Natural killer cell treated with Interleukin-12 subunit alpha and Interleukin-12 subunit beta and Interleukin-15 and Interleukin-18, amount 100 ng/mL, for 72 hours (primary cell): ENCODE data around the gene MTMR3. TPM values are rescaled to one million over a fixed set of nuclear protein-coding genes. Genes with fewer than 3 reads are reported as not detected.
"Not testable (repeated sequence)": the region's sequence is repeated elsewhere in the genome, so short reads cannot be mapped to it uniquely, and the experiment has no call there.

ENCODE experiments used
- ATAC-seq, 2 donors: fragments of 150-1000 bp; cut with Tn5 transposase in 1 of 2; sonication (Bioruptor Pico), chemical (Tn5 transposase) in 1 of 2; 2 replicates each; pipeline ENCODE4 v1.10.0; 2021
- DNase-seq: peaks from one replicate; pipeline ENCODE4 v3.0.0; 2022; ENCODE audit warnings: low spot score
- H3K27ac Mint-ChIP-seq, 2 donors: 1 replicate in 1 of 2; 2 replicates in 1 of 2; pipeline ENCODE4 v1.8.0; 2022; ENCODE audit warnings: mixed read lengths in 2 of 2, mild to moderate bottlenecking in 1 of 2, moderate library complexity in 1 of 2
- H3K27me3 Mint-ChIP-seq, 2 donors: 1 replicate in 1 of 2; 2 replicates in 1 of 2; pipeline ENCODE4 v1.8.0; 2022; ENCODE audit warnings: mixed read lengths in 2 of 2
- H3K36me3 Mint-ChIP-seq: one replicate; pipeline ENCODE4 v1.8.0; 2022; ENCODE audit warnings: mixed read lengths
- H3K4me1 Mint-ChIP-seq, 2 donors: 1 replicate in 1 of 2; 2 replicates in 1 of 2; pipeline ENCODE4 v1.8.0; 2022; ENCODE audit warnings: low read depth in 2 of 2, mixed read lengths in 2 of 2, mild to moderate bottlenecking in 1 of 2
- H3K4me3 Mint-ChIP-seq: one replicate; pipeline ENCODE4 v1.8.0; 2022; ENCODE audit warnings: mixed read lengths
- H3K9me3 Mint-ChIP-seq: 2 replicates; pipeline ENCODE4 v1.8.0; 2022; ENCODE audit warnings: mixed read lengths
- total RNA-seq, 2 donors: library from RNA; stranded (reverse); gene quantifications; one replicate each; pipeline ENCODE4 v1.2.3, GENCODE V29; 2022

MTMR3 gene
- total RNA-seq, 2 donors from 2014 or later = 33.9 to 38.3 TPM

- no peak overlapping the region for H3K27ac Mint-ChIP-seq
- DNase-seq (no peak), ATAC-seq (no peak)
- peaks cover 0 to 9% of the 10 kb centered on the region in 2 donors for H3K4me1 Mint-ChIP-seq
- H3K36me3 Mint-ChIP-seq = no peaks in the 10 kb centered on the region
- no peaks in the 10 kb centered on the region for H3K9me3 Mint-ChIP-seq
- H3K27me3 Mint-ChIP-seq = no peaks in the 10 kb centered on the region
- no peak overlapping the region for H3K4me3 Mint-ChIP-seq
Measured at GRCh38 chr22:29973269-29973668, 90.3 kb downstream of the MTMR3 start.

GRCh38 chr22:29973680-29974079, 90.7 kb downstream of the MTMR3 start:
- DNase-seq, ATAC-seq, H3K9me3 Mint-ChIP-seq, H3K4me3 Mint-ChIP-seq, H3K27me3 Mint-ChIP-seq, H3K36me3 Mint-ChIP-seq, H3K4me1 Mint-ChIP-seq, H3K27ac Mint-ChIP-seq: not testable (repeated sequence)

GRCh38 chr22:29975494-29975893, 92.5 kb downstream of the MTMR3 start:
- H3K36me3 Mint-ChIP-seq = no peaks in the 10 kb centered on the region
- H3K9me3 Mint-ChIP-seq = no peaks in the 10 kb centered on the region
- H3K27ac Mint-ChIP-seq = no peak overlapping the region
- H3K27me3 Mint-ChIP-seq = no peaks in the 10 kb centered on the region
- ATAC-seq (no peak), DNase-seq (no peak)
- no peak overlapping the region for H3K4me3 Mint-ChIP-seq
- peaks cover 0 to 4% of the 10 kb centered on the region in 2 donors for H3K4me1 Mint-ChIP-seq

GRCh38 chr22:29977107-29977506, 94.1 kb downstream of the MTMR3 start:
- H3K36me3 Mint-ChIP-seq = no peaks in the 10 kb centered on the region

GRCh38 chr22:29979777-29980321, 96.9 kb downstream of the MTMR3 start:
- Mint-ChIP-seq H3K9me3 (no peaks in the 10 kb centered on the region), H3K27ac (no peak overlapping the region), H3K27me3 (no peaks in the 10 kb centered on the region), H3K4me3 (no peak overlapping the region), H3K36me3 (no peaks in the 10 kb centered on the region), H3K4me1 (peaks cover 0 to 15% of the 10 kb centered on the region in 2 donors)
- ATAC-seq (no peak), DNase-seq (no peak)

More at GRCh38 chr22:29977107-29977506, 94.1 kb downstream of the MTMR3 start:
- Mint-ChIP-seq H3K27me3 (no peaks in the 10 kb centered on the region), H3K27ac (no peak overlapping the region), H3K4me1 (peaks cover 0 to 12% of the 10 kb centered on the region in 2 donors), H3K9me3 (no peaks in the 10 kb centered on the region), H3K4me3 (no peak overlapping the region)
- DNase-seq (no peak), ATAC-seq (no peak)

- no peak for DNase-seq
- H3K27me3 Mint-ChIP-seq = no peaks in the 10 kb centered on the region
- H3K4me1 Mint-ChIP-seq = peaks cover 0 to 18% of the 10 kb centered on the region in 2 donors
- ATAC-seq = no peak
- no peak overlapping the region for H3K4me3 Mint-ChIP-seq
- H3K27ac Mint-ChIP-seq = no peak overlapping the region
- no peaks in the 10 kb centered on the region for H3K36me3 Mint-ChIP-seq
- no peaks in the 10 kb centered on the region for H3K9me3 Mint-ChIP-seq
Measured at GRCh38 chr22:29983296-29983917, 100.4 kb downstream of the MTMR3 start.

GRCh38 chr22:29985912-29986311, 102.9 kb downstream of the MTMR3 start:
- peaks cover 0 to 10% of the 10 kb centered on the region in 2 donors for H3K4me1 Mint-ChIP-seq
- H3K9me3 Mint-ChIP-seq = no peaks in the 10 kb centered on the region
- H3K27me3 Mint-ChIP-seq = no peaks in the 10 kb centered on the region
- no peak overlapping the region for H3K4me3 Mint-ChIP-seq
- DNase-seq = no peak
- no peak for ATAC-seq
- H3K27ac Mint-ChIP-seq = no peak overlapping the region
- H3K36me3 Mint-ChIP-seq = no peaks in the 10 kb centered on the region

- DNase-seq (no peak), ATAC-seq (peak in 1 of 2 donors; percentile 49)
- peaks cover 0 to 6% of the 10 kb centered on the region in 2 donors for H3K4me1 Mint-ChIP-seq
- no peak overlapping the region for H3K27ac Mint-ChIP-seq
- no peak overlapping the region for H3K4me3 Mint-ChIP-seq
- no peaks in the 10 kb centered on the region for H3K27me3 Mint-ChIP-seq
- H3K9me3 Mint-ChIP-seq = no peaks in the 10 kb centered on the region
- H3K36me3 Mint-ChIP-seq = no peaks in the 10 kb centered on the region
Measured at GRCh38 chr22:29987137-29987536, 104.2 kb downstream of the MTMR3 start.

GRCh38 chr22:29988719-29989118, 105.7 kb downstream of the MTMR3 start:
- H3K4me3 Mint-ChIP-seq = no peak overlapping the region
- H3K9me3 Mint-ChIP-seq = no peaks in the 10 kb centered on the region
- ATAC-seq (no peak), DNase-seq (no peak)
- peaks cover 6% of the 10 kb centered on the region for H3K36me3 Mint-ChIP-seq
- peaks cover 0 to 6% of the 10 kb centered on the region in 2 donors for H3K4me1 Mint-ChIP-seq
- no peaks in the 10 kb centered on the region for H3K27me3 Mint-ChIP-seq
- H3K27ac Mint-ChIP-seq = no peak overlapping the region

- no peak overlapping the region for H3K27ac Mint-ChIP-seq
Measured at GRCh38 chr22:29989446-29989845, 106.5 kb downstream of the MTMR3 start.

GRCh38 chr22:29992341-29993275, 109.6 kb downstream of the MTMR3 start:
- no peaks in the 10 kb centered on the region for H3K27me3 Mint-ChIP-seq
- H3K4me1 Mint-ChIP-seq = peaks cover 5 to 9% of the 10 kb centered on the region in 2 donors
- no peak overlapping the region for H3K27ac Mint-ChIP-seq
- ATAC-seq (no peak), DNase-seq (no peak)
- no peak overlapping the region for H3K4me3 Mint-ChIP-seq
- peaks cover 6% of the 10 kb centered on the region for H3K36me3 Mint-ChIP-seq
- H3K9me3 Mint-ChIP-seq = no peaks in the 10 kb centered on the region

More at GRCh38 chr22:29989446-29989845, 106.5 kb downstream of the MTMR3 start:
- Mint-ChIP-seq H3K9me3 (no peaks in the 10 kb centered on the region), H3K4me3 (no peak overlapping the region), H3K4me1 (peaks cover 0 to 7% of the 10 kb centered on the region in 2 donors), H3K36me3 (peaks cover 6% of the 10 kb centered on the region), H3K27me3 (no peaks in the 10 kb centered on the region)
- DNase-seq (no peak), ATAC-seq (no peak)

- no peaks in the 10 kb centered on the region for H3K27me3 Mint-ChIP-seq
- H3K4me1 Mint-ChIP-seq = peaks cover 5 to 9% of the 10 kb centered on the region in 2 donors
- no peaks in the 10 kb centered on the region for H3K9me3 Mint-ChIP-seq
- peak; percentile 61 to 77 for ATAC-seq
- no peak for DNase-seq
- H3K4me3 Mint-ChIP-seq = no peak overlapping the region
- H3K27ac Mint-ChIP-seq = peak overlapping the region; percentile 27 to 87
- H3K36me3 Mint-ChIP-seq = peaks cover 6% of the 10 kb centered on the region
Measured at GRCh38 chr22:29994027-29994715, 111.2 kb downstream of the MTMR3 start.

GRCh38 chr22:29994943-29995342, 112.0 kb downstream of the MTMR3 start:
- Mint-ChIP-seq H3K36me3 (peaks cover 6% of the 10 kb centered on the region), H3K9me3 (no peaks in the 10 kb centered on the region), H3K4me3 (no peak overlapping the region), H3K27me3 (no peaks in the 10 kb centered on the region), H3K27ac (peak overlapping the region; percentile 27 to 87), H3K4me1 (peaks cover 5 to 9% of the 10 kb centered on the region in 2 donors)
- DNase-seq = no peak
- ATAC-seq = peak; percentile 36 to 45
